ENCODE data around the gene PRKAG1.

GRCh38 chr12:48988030-48988649 is 30.4 kb downstream of the PRKAG1 start:
- TF ChIP-seq CTCF (conservative IDR thresholded peaks at IDR 0.05; ENCODE audit: low read depth, low read length) (peak; percentile 96), EZH2 (IDR thresholded peaks at IDR 0.05; ENCODE audit: low read length, unreplicated experiment) (no peak), EZH2phosphoT487 (IDR thresholded peaks at IDR 0.05; ENCODE audit: borderline replicate concordance, low read length) (no peak)
